GM23338 (cell line): Measurements from ENCODE around the gene THRA. TPM values are rescaled to one million over a fixed set of nuclear protein-coding genes. Genes with fewer than 3 reads are reported as not detected.

Experiments
- ATAC-seq: fragments of 200-7000 bp; cut with Tn5 transposase; 3 replicates; pipeline ENCODE4 v1.9.1; 2020
- DNase-seq: peaks from one replicate; pipeline ENCODE4 v3.0.0-alpha.2; 2015; ENCODE audit warnings: low spot score
- H2AFZ ChIP-seq: fragments of 200-600 bp; sonication (generic); 2 replicates; pipeline ENCODE4 v1.8.0; 2016; ENCODE audit warnings: antibody characterized with exemption, mild to moderate bottlenecking, moderate library complexity
- H3F3A ChIP-seq: fragments of 200-600 bp; sonication (generic); replicated peaks from 2 replicates; pipeline ENCODE4 v1.8.0; 2017; ENCODE audit warnings: antibody characterized with exemption, mixed run types, low read depth
- H3K27ac ChIP-seq: fragments of 200-600 bp; sonication (generic); 2 replicates; pipeline ENCODE4 v1.6.1; 2016; ENCODE audit warnings: low read depth
- H3K27me3 ChIP-seq: fragments of 200-600 bp; sonication (generic); 2 replicates; pipeline ENCODE4 v1.8.0; 2016; ENCODE audit warnings: mild to moderate bottlenecking, mixed run types, moderate library complexity; ENCODE audit not compliant: insufficient read depth
- H3K36me3 ChIP-seq: fragments of 200-600 bp; sonication (generic); 2 replicates; pipeline ENCODE4 v1.8.0; 2016; ENCODE audit warnings: mild to moderate bottlenecking; ENCODE audit not compliant: insufficient read depth
- H3K4me1 ChIP-seq: fragments of 200-600 bp; sonication (generic); 2 replicates; pipeline ENCODE4 v1.8.0; 2016; ENCODE audit warnings: mild to moderate bottlenecking, moderate library complexity; ENCODE audit not compliant: insufficient read depth
- H3K4me2 ChIP-seq: fragments of 200-600 bp; sonication (generic); 2 replicates; pipeline ENCODE4 v1.7.1; 2017; ENCODE audit warnings: mixed run types
- H3K4me3 ChIP-seq: fragments of 200-600 bp; sonication (generic); 2 replicates; pipeline ENCODE4 v1.6.1; 2016; ENCODE audit warnings: mixed run types
- H3K79me2 ChIP-seq: fragments of 200-600 bp; sonication (generic); replicated peaks from 2 replicates; pipeline ENCODE4 v1.8.0; 2017; ENCODE audit warnings: mild to moderate bottlenecking; ENCODE audit not compliant: insufficient read depth
- H3K9me2 ChIP-seq: fragments of 200-600 bp; sonication (generic); 2 replicates; pipeline ENCODE4 v1.8.0; 2017; ENCODE audit not compliant: insufficient read depth
- H4K20me1 ChIP-seq: fragments of 200-600 bp; sonication (generic); replicated peaks from 2 replicates; pipeline ENCODE4 v1.8.0; 2017; ENCODE audit warnings: mild to moderate bottlenecking; ENCODE audit not compliant: insufficient read depth
- H3K27ac Mint-ChIP-seq: 2 replicates; pipeline ENCODE4 v1.8.0; 2020; ENCODE audit warnings: inconsistent platforms, mild to moderate bottlenecking, moderate library complexity, mixed read lengths
- H3K27me3 Mint-ChIP-seq: 3 replicates; pipeline ENCODE4 v1.8.0; 2022; ENCODE audit warnings: low read depth, mild to moderate bottlenecking, moderate library complexity, mixed read lengths, inconsistent platforms; ENCODE audit not compliant: insufficient read depth, poor library complexity
- H3K36me3 Mint-ChIP-seq: 3 replicates; pipeline ENCODE4 v1.8.0; 2021; ENCODE audit warnings: low read depth, mild to moderate bottlenecking, inconsistent platforms, moderate library complexity, mixed read lengths
- H3K4me1 Mint-ChIP-seq: 3 replicates; pipeline ENCODE4 v1.8.0; 2020; ENCODE audit warnings: mild to moderate bottlenecking, inconsistent platforms, mixed read lengths
- H3K4me3 Mint-ChIP-seq: 3 replicates; pipeline ENCODE4 v1.8.0; 2021; ENCODE audit warnings: moderate library complexity, mild to moderate bottlenecking, inconsistent platforms, mixed read lengths
- H3K9me3 Mint-ChIP-seq: 3 replicates; pipeline ENCODE4 v1.8.0; 2020; ENCODE audit warnings: moderate library complexity, mild to moderate bottlenecking, inconsistent platforms, mixed read lengths
- CREB1 ChIP-seq: fragments of 250-450 bp; sonication (Bioruptor Pico); IDR thresholded peaks from 2 replicates; pipeline ENCODE4 v1.5.0; 2020; ENCODE audit warnings: low read depth, mild to moderate bottlenecking, moderate library complexity
- CTCF ChIP-seq, 2 experiments: fragments of 200-600 bp in 1 of 2; sonication (generic) in 1 of 2; conservative IDR thresholded peaks; 2 replicates each; pipeline versions ENCODE4 v1.5.1 to v1.6.1; 2016 to 2017; ENCODE audit warnings: antibody characterized with exemption in 2 of 2, low read depth in 2 of 2, mild to moderate bottlenecking in 2 of 2, moderate library complexity in 1 of 2
- ETS1 ChIP-seq: IDR thresholded peaks from 2 replicates; pipeline ENCODE4 v1.6.1; 2016; ENCODE audit warnings: antibody characterized with exemption
- EZH2 ChIP-seq: fragments of 200-600 bp; sonication (generic); IDR thresholded peaks from one replicate; pipeline ENCODE4 v1.8.0; 2017; ENCODE audit warnings: antibody characterized with exemption, mild to moderate bottlenecking, low read depth; ENCODE audit not compliant: unreplicated experiment
- EZH2phosphoT487 ChIP-seq: fragments of 200-600 bp; sonication (generic); IDR thresholded peaks from one replicate; pipeline ENCODE4 v1.8.1; 2018; ENCODE audit warnings: antibody characterized with exemption; ENCODE audit not compliant: unreplicated experiment
- JUNB ChIP-seq: IDR thresholded peaks from one replicate; pipeline ENCODE4 v1.6.1; 2016; ENCODE audit warnings: antibody characterized with exemption; ENCODE audit not compliant: unreplicated experiment
- NANOG ChIP-seq: IDR thresholded peaks from 2 replicates; pipeline ENCODE4 v1.6.1; 2016; ENCODE audit warnings: antibody characterized with exemption, borderline replicate concordance
- POLR2AphosphoS5 ChIP-seq: IDR thresholded peaks from 2 replicates; pipeline ENCODE4 v1.6.1; 2016; ENCODE audit warnings: antibody characterized with exemption, low read depth
- REST ChIP-seq: IDR thresholded peaks from one replicate; pipeline ENCODE4 v1.6.1; 2018; ENCODE audit warnings: antibody characterized with exemption; ENCODE audit not compliant: unreplicated experiment
- STAT1 ChIP-seq: IDR thresholded peaks from one replicate; pipeline ENCODE4 v1.6.1; 2016; ENCODE audit warnings: antibody characterized with exemption; ENCODE audit not compliant: unreplicated experiment
- ZNF114 ChIP-seq: fragments of 250-450 bp; sonication (Bioruptor Pico); IDR thresholded peaks from 2 replicates; pipeline ENCODE4 v1.5.0; 2020; ENCODE audit warnings: mild to moderate bottlenecking, moderate library complexity
- ZNF331 ChIP-seq: fragments of 250-450 bp; sonication (Bioruptor Pico); IDR thresholded peaks from 2 replicates; pipeline ENCODE4 v1.5.0; 2020; ENCODE audit warnings: low read depth, mild to moderate bottlenecking, moderate library complexity
- ZNF462 ChIP-seq: fragments of 250-450 bp; sonication (Bioruptor Pico); IDR thresholded peaks from 2 replicates; pipeline ENCODE4 v1.5.0; 2020; ENCODE audit warnings: mild to moderate bottlenecking, moderate library complexity
- polyA plus RNA-seq: library from polyadenylated mRNA; unstranded; fragments of >200 nt; fragmentation: Nextera tagmentation; extraction: Ambion mirVana; gene quantifications from 2 replicates; pipeline ENCODE4 v1.2.1, GENCODE V29; 2016
- total RNA-seq: library from RNA; depleted of rRNA; stranded (reverse); fragments of >200 nt; shearing (Covaris generic); gene quantifications from 2 replicates; pipeline ENCODE4 v1.2.3, GENCODE V29; 2014

The THRA gene
- total and polyA plus RNA-seq, 2 experiments from 2014 or later: 3.4 to 10.5 TPM

GRCh38 chr17:40112191-40112711 is 49.5 kb downstream of the THRA start:
- H3K9me3 Mint-ChIP-seq: no peaks in the 10 kb centered on the region
- ATAC-seq: no peak
- peaks cover 23% of the 10 kb centered on the region for H3K27me3 Mint-ChIP-seq
- H3K4me1 Mint-ChIP-seq: peaks cover 72% of the 10 kb centered on the region
- Histone ChIP-seq H3K27ac (peak overlapping the region; percentile 9; the same call in 1 of the 2 replicates), H4K20me1 (no peaks in the 10 kb centered on the region), H3K4me1 (peaks cover 66% of the 10 kb centered on the region), H3K4me3 (peak overlapping the region; percentile 26; the same call in 1 of the 2 replicates), H3F3A (peaks cover 14% of the 10 kb centered on the region; the same call in 1 of the 2 replicates), H3K79me2 (no peaks in the 10 kb centered on the region), H3K9me2 (no peaks in the 10 kb centered on the region), H2AFZ (no peak overlapping the region), H3K27me3 (peaks cover 9% of the 10 kb centered on the region), H3K4me2 (peak overlapping the region; percentile 72), H3K36me3 (no peaks in the 10 kb centered on the region)
- peak overlapping the region; percentile 98 for H3K27ac Mint-ChIP-seq
- no peak for DNase-seq
- H3K36me3 Mint-ChIP-seq: peaks cover 5% of the 10 kb centered on the region; the same call in 2 of the 3 replicates
- TF ChIP-seq ZNF114 (CRISPR knock-in tag) (no peak), ZNF331 (CRISPR knock-in tag) (no peak), NANOG (no peak), EZH2phosphoT487 (no peak), CTCF (conservative IDR thresholded peaks at IDR 0.05; ENCODE audit: low read depth in 2 of 2) (no peak), EZH2 (no peak), POLR2AphosphoS5 (no peak), ZNF462 (CRISPR knock-in tag) (no peak), CREB1 (CRISPR knock-in tag) (no peak), STAT1 (no peak), REST (no peak), JUNB (no peak), ETS1 (no peak)
- peak overlapping the region; percentile 31; the same call in 2 of the 3 replicates for H3K4me3 Mint-ChIP-seq
